SKM-1 (cell line): Measurements from ENCODE around the gene MSMB.
"Not testable (repeated sequence)": the region's sequence is repeated elsewhere in the genome, so short reads cannot be mapped to it uniquely, and the experiment has no call there.

Experiments used
- DNase-seq: peaks from one replicate; lab custom pipeline; 2025; ENCODE audit not compliant: unreplicated experiment; lab: John Stamatoyannopoulos, UW

MSMB gene

GRCh38 chr10:46070749-46071148 is 24.7 kb upstream of the MSMB start:
- DNase-seq: no peak

- no peak for DNase-seq
Measured at GRCh38 chr10:46069771-46070463, 23.8 kb upstream of the MSMB start.

- no peak for DNase-seq
Measured at GRCh38 chr10:46068905-46069304, 22.8 kb upstream of the MSMB start.

- no peak for DNase-seq
Measured at GRCh38 chr10:46068117-46068516, 22.0 kb upstream of the MSMB start.

GRCh38 chr10:46064269-46064817 is 18.3 kb upstream of the MSMB start:
- no peak for DNase-seq

GRCh38 chr10:46062723-46063428 is 16.8 kb upstream of the MSMB start:
- no peak for DNase-seq

- no peak for DNase-seq
Measured at GRCh38 chr10:46060706-46061105, 14.6 kb upstream of the MSMB start.

- DNase-seq: not testable (repeated sequence)
Measured at GRCh38 chr10:46057927-46058326, 11.9 kb upstream of the MSMB start.

- DNase-seq: no peak
Measured at GRCh38 chr10:46057038-46057437, 11.0 kb upstream of the MSMB start.

GRCh38 chr10:46055771-46056170 is 9.7 kb upstream of the MSMB start:
- no peak for DNase-seq

GRCh38 chr10:46053534-46054434 is 7.7 kb upstream of the MSMB start:
- no peak for DNase-seq

- no peak for DNase-seq
Measured at GRCh38 chr10:46052791-46053375, 6.8 kb upstream of the MSMB start.

GRCh38 chr10:46052057-46052790 is 6.2 kb upstream of the MSMB start:
- no peak for DNase-seq

GRCh38 chr10:46050941-46051623 is 5.0 kb upstream of the MSMB start:
- DNase-seq: no peak

GRCh38 chr10:46049497-46049831 is 3.4 kb upstream of the MSMB start:
- DNase-seq: not testable (repeated sequence)

GRCh38 chr10:46048152-46048551 is 2.1 kb upstream of the MSMB start:
- no peak for DNase-seq

- no peak for DNase-seq
Measured at GRCh38 chr10:46042527-46042926, 3.5 kb downstream of the MSMB start.

GRCh38 chr10:46040004-46040403 is 6.1 kb downstream of the MSMB start:
- no peak for DNase-seq

- no peak for DNase-seq
Measured at GRCh38 chr10:46037107-46037825, 8.8 kb downstream of the MSMB start.
